ENCODE data around the gene ZER1.
A peak's percentile ranks its signal among the peaks of the same experiment; 100 is the strongest.

The ZER1 gene

DNA sequence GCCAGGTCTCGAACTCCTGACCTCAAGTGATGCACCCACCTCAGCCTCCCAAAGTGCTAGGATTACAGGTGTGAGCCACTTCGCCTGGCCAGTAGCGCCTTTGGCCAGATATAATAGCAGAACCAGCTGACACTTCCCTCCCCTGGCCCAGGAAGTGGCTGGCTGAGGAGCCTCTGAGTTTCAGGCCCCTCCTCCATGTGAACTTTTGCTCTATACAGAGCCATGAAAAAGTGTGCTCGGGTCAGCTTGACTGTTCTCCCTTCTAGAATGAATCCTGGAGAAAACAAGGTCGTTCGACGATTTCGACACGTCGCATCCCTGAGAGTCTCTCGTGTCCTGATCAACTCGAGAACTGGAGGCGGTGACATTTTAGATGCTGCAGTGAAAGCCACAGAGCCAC lies 39.2 kb downstream of the ZER1 start:
- no peak for DNase-seq

DNA sequence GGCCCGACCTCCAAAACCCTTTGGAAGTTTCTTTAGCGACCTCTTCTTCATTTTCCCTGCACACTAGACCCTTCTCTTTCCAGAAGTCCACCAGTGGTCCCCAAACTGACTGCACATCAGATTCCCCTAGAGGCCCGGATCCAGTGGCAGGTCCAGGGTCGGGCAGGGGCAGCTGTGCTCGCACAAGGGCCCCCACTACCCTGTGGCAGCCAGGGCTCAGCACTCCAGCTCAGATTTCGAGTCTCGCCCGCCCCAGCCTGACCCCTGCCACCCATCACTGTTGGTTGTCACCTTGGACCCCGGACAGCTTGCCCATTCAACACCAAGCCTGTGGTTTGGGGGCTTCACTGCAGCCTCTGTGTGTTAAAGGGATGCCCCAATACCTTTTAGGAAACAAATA lies 40.0 kb downstream of the ZER1 start:
- DNase-seq: no peak

DNA sequence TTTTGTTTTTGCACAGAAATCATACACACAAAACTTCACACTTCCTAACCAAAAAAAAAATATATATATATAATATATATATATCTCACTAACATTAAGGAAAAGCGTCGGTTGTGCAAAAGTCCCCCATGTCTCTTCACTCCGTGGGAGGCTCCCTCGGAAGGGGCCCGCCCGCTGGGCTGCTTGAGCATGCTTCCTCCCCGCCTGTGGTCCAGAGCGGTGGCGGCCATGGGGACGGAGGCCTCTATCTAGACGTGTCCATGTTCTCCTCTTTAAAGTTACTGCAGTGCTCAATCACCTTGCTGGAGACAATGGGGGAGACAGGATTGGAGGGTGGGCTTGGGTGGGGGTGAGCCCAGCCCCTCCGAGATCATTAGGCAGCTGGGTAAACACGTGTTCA lies 40.6 kb downstream of the ZER1 start:
- DNase-seq: no peak

- DNase-seq: no peak
Observed at GRCh38 chr9:128729766-128730517, 41.8 kb downstream of the ZER1 start.

- DNase-seq: no peak
Observed at GRCh38 chr9:128729302-128729701, 42.4 kb downstream of the ZER1 start.

DNA sequence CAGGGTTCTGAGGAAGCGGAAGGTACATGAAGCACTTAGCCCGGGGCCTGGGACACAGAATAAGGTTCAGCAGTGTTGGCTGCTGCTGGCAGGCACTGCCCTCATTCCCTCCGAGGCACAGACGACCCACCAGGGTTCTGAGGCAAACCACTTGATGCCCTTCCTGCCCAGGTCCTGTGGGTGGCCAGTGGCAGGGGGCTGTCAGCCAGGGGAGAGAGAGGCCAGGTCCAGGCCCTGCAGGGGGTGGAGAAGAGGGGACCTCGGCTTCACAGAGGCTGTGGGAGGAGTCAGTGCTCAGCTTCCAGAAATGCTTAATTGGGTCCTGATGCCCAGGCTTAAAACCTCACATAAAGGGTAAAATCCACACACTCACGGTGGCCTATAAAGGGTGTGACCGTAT lies 43.4 kb downstream of the ZER1 start:
- DNase-seq: no peak

GRCh38 chr9:128727640-128728248 lies 44.0 kb downstream of the ZER1 start:
- DNase-seq: no peak

- DNase-seq: no peak
Observed at GRCh38 chr9:128724744-128725211, 46.9 kb downstream of the ZER1 start.

GRCh38 chr9:128723866-128724743 lies 47.6 kb downstream of the ZER1 start, which contains the start of gene ZDHHC12:
Gene ZDHHC12 (minus strand): TSS chr9:128724127. CDS start chr9:128724093, 34 bp downstream.
- peak; percentile 98 for DNase-seq

DNA sequence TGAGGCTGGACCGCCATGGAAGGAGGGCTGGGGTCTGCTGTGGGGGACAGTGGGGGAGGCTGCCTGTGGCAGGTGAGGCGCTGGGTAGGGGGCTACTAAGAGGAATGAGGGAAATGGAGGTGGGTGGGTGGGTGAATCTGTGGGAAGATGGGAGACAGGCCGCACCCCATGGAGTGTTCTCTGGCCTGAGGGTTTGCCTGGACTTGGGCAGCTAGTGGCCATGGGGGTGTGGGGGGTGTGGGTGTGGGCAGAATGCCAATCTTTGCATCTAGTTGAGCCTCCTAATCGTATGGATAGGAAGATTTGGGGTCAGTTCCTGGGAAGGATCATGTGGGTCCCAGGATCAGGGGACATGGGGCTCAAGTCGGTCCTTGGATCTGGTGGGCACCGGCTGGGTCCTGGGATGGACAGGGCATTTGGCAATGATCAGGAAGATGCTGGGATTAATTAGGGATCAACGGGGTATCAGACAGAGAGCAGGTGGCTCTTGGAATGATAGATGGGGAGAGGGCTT lies 48.3 kb downstream of the ZER1 start:
- DNase-seq: no peak

DNA sequence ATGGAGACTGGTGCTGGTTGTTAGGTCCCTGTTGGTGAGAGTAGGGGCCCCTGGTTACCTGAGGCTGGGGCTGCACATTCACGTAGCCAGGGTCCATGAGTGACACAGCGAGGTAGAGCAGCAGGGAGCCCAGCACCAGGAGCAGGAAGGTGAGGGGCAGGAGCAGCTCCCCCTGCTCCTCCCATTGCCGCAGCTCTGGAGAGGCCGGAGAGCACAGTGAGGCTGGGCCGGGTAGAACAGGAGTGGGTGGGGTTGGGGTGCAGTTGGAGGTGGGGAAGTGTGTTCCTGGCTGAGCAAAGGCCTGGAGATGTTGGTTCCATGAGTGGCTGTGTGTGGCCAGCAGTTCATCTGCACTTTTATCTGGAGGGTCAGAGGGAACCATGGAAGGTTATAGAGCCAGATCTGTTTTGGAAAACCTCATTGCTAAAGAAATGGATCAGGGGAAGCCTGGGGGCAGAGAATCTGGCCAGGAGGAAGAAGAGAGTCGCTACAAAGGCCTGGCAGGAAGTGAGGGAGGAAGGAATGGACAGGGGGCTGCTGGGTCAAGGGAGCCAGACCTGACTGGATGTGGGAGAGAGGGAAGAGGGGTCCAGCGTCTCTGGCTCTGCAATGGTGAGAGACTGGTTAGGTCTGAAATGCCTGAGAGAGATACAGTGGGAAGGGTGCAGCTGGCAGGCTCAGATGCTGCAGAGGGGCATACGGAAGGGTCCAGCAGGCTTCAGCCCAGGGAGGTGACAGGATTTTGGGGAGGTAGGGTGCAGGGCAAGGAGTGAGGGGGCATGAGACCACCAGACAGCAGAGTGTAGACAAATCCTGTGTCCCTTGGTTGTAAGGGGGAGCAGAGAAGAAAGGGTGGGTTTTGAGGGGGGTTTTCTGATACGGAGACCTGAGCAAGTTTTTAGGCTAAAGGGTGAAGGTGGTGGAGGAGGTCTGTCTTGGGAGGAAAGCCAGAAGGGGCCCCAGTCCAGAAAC lies 49.1 kb downstream of the ZER1 start:
- DNase-seq: no peak

GRCh38 chr9:128721487-128722010 lies 50.2 kb downstream of the ZER1 start:
- no peak for DNase-seq

DNA sequence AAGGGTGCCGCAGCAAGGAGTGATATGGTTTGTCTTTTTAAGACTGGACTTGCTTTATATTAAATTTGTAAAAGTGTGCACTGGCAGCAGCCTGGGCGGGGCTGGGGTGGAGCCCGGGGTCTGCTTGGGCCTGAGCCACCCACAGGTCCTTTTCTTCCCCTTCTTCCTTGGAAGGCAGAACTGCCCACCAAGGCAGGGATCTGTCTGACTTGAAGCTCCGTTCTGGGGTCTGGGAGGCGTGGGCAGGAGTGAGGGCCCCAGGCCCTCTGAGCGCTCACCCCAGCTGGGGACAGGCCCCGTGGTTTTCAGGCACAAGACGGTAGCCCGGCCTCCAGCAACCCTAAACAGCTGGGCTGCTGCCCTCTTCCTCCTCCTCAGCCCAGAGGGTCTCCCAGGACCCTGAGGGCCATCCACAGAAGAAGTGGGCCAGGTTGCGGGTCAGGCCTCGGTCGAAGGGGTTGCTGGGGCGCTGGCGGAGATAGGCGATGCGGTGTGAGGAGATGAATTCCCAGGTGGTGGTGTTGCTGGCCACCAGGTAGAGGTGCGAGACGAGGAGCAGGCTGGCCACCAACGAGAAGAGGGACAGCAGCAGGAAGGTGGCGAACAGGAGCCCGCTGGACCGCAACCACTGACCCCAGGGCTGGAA lies 50.8 kb downstream of the ZER1 start:
- no peak for DNase-seq

DNA sequence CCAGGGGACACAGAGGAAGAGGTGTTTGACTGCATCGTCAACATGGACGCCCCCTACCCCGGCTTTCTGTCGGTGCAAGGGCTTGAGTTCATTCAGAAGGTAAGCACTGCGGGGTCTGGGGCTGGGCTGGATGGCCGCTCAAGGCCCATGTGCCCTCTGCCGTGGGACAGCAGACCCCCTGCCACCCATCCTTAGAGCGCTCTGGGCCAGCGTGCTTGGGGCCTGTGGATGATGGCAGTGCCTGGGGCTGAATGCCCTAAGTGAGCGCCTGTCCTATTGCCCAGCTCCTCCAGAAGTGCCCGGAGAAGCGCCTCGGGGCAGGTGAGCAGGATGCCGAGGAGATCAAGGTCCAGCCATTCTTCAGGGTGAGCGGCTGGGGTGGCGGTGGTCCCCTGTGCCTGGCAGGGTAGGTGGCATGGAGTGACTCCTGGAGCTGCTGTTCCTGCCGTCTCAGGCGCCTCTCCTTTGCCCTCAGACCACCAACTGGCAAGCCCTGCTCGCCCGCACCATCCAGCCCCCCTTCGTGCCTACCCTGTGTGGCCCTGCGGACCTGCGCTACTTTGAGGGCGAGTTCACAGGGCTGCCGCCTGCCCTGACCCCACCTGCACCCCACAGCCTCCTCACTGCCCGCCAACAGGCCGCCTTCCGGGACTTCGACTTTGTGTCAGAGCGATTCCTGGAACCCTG lies 51.7 kb downstream of the ZER1 start:
- DNase-seq: no peak

DNA sequence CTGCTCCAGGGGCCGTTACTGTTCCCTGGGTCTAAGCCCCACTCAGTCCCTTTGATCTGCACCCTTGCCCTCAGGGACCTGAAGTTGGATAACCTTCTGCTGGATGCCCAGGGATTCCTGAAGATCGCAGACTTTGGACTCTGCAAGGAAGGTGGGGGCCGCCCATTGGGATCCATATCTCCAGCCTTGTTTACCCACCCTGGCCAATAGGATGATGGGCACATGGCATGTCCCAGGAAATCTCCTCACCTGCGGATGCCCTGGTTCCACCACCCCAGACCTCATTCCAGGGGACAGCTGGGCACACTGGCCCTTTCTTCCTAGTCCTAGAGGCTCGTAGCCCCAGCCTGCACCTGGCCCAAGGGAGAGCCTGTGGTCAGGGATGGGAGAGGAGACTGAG lies 53.3 kb downstream of the ZER1 start:
- DNase-seq: no peak

DNA sequence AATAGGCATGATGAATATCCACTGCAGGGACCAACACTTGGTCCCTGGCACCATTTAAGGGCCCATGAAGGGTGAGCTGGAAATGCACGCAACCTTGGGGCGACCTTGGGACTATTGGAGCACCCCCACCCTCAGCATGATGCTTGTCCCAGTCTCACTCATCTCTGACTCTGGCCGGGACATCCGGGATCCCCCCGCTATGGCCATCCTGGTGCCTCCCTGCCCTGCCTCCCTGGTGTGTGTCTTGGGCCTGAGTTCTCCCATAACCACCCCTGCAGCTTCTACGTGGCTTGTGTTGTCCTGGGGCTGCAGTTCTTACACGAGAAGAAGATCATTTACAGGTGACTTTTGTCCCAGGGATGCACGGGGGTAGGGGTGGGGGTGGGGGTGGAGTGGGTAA lies 53.7 kb downstream of the ZER1 start:
- no peak for DNase-seq

GRCh38 chr9:128716581-128717254 lies 55.0 kb downstream of the ZER1 start:
- DNase-seq: no peak

DNA sequence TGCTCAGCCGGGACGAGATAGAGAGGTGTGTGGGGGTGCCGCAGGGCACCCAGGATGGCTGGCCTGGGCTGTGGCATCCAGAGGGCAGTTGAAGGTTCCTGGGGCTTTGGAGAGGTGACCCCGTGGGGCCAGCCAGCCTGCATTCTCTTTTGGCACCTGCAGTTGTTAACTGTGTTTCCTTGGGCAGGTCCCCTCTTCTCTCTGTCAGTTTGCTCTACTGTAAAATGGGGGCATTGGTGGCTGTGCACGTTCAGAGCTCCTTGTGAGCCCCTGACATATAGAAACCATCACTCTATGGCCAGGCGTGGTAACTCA lies 56.3 kb downstream of the ZER1 start:
- no peak for DNase-seq

- DNase-seq: no peak
Observed at GRCh38 chr9:128714586-128715435, 56.9 kb downstream of the ZER1 start.
